ENCODE results near the gene RNF123. TPM values are rescaled to one million over a fixed set of nuclear protein-coding genes. Genes with fewer than 3 reads are reported as not detected.
A peak's percentile ranks its signal among the peaks of the same experiment; 100 is the strongest.

The RNF123 gene
- total and polyA plus RNA-seq, 4 donors = 22.2 to 45.0 (median 23.1) TPM

DNA sequence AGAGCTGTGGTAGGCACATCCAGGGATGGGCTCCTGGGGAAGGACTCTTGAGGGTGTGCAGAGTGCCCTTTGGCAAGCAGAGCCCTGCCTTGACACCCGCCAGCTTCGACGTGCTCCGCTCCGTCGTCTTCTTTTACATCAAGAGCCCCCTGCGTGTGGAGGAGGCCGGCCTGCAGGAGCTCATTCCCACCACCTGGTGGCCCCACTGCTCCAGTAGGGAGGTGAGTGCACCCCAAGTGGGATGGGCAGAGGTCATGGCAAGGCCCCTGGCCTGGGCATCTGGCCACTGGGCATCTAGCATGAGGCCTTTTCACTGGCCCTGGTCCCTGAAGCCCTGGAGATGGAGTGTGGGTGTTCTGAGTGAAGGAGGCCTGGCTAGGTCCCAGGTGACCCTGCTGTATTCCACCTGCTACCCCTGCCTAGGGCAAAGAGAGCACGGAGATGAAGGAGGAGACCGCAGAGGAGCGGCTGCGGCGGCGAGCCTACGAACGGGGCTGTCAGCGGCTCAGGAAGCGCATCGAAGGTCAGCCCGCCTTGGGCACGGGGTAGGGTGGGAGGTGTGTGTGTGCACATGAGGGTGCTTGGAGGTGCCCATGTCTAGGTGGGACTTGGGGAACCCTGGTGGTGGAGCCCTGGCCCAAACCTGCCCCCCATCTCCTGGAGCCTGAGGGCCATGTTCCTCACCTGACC, 12.2 kb downstream of the RNF123 start:
- peaks cover 0 to 5% (median 0%) of the 10 kb centered on the region in 5 donors for H3K4me1 ChIP-seq (ENCODE audit: control insufficient read depth in 5 of 5, insufficient read depth in 5 of 5, low read length in 5 of 5)
- no peaks in the 10 kb centered on the region for H3K27me3 ChIP-seq (ENCODE audit: control insufficient read depth in 3 of 3, insufficient read depth in 3 of 3, low read length in 2 of 3)
- no peak overlapping the region for H3K9ac ChIP-seq (ENCODE audit: insufficient read depth in 1 of 2, low read length in 2 of 2)
- no peak for DNase-seq
- no peak overlapping the region for H3K27ac ChIP-seq (ENCODE audit: low read depth in 1 of 2, low read length in 1 of 2)
- TF ChIP-seq, protein P1, sequence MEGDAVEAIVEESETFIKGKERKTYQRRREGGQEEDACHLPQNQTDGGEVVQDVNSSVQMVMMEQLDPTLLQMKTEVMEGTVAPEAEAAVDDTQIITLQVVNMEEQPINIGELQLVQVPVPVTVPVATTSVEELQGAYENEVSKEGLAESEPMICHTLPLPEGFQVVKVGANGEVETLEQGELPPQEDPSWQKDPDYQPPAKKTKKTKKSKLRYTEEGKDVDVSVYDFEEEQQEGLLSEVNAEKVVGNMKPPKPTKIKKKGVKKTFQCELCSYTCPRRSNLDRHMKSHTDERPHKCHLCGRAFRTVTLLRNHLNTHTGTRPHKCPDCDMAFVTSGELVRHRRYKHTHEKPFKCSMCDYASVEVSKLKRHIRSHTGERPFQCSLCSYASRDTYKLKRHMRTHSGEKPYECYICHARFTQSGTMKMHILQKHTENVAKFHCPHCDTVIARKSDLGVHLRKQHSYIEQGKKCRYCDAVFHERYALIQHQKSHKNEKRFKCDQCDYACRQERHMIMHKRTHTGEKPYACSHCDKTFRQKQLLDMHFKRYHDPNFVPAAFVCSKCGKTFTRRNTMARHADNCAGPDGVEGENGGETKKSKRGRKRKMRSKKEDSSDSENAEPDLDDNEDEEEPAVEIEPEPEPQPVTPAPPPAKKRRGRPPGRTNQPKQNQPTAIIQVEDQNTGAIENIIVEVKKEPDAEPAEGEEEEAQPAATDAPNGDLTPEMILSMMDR (IDR thresholded peaks at IDR 0.05; ENCODE audit: control extremely low read depth, extremely low read depth) = no peak
- WGBS, 2 donors = 86 to 90% methylated on average over 21 of the region's 21 CpGs
- no peak overlapping the region for H3K4me3 ChIP-seq
- H3K9me3 ChIP-seq (ENCODE audit: control insufficient read depth in 4 of 4, insufficient read depth in 3 of 4, low read length in 3 of 4) = no peaks in the 10 kb centered on the region
- peaks cover 0 to 63% (median 27%) of the 10 kb centered on the region in 4 donors for H3K36me3 ChIP-seq (ENCODE audit: control insufficient read depth in 4 of 4, insufficient read depth in 4 of 4, low read length in 4 of 4)
- ATAC-seq (ENCODE audit: insufficient read depth, low FRiP score) = no peak

DNA sequence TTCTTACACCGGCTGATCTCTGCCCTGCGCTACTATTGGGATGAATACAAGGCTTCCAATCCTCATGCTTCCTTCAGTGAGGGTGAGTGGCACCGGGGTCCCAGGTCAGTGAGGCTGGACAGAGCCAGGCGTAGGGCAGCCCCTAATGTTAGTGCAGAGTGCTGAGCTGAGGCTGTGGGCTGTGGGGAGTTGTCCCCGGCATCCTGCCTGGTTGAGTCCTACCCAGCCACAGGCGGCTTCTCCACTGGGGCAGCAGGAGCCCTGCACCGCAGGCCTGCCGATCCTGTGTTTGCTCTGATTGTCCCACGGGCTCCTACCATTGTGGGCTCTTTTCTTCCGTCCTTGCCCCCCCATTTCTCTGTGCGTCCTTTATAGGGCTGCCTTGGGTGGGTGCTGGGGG, 13.3 kb downstream of the RNF123 start:
- Histone ChIP-seq H3K27ac (ENCODE audit: low read depth in 1 of 2, low read length in 1 of 2) (no peak overlapping the region), H3K9ac (ENCODE audit: insufficient read depth in 1 of 2, low read length in 2 of 2) (no peak overlapping the region), H3K4me1 (ENCODE audit: control insufficient read depth in 5 of 5, insufficient read depth in 5 of 5, low read length in 5 of 5) (peaks cover 0 to 5% (median 0%) of the 10 kb centered on the region in 5 donors), H3K4me3 (no peak overlapping the region), H3K27me3 (ENCODE audit: control insufficient read depth in 3 of 3, insufficient read depth in 3 of 3, low read length in 2 of 3) (no peaks in the 10 kb centered on the region), H3K9me3 (ENCODE audit: control insufficient read depth in 4 of 4, insufficient read depth in 3 of 4, low read length in 3 of 4) (no peaks in the 10 kb centered on the region), H3K36me3 (ENCODE audit: control insufficient read depth in 4 of 4, insufficient read depth in 4 of 4, low read length in 4 of 4) (peaks cover 0 to 70% (median 29%) of the 10 kb centered on the region in 4 donors)
- ATAC-seq (ENCODE audit: insufficient read depth, low FRiP score) = no peak
- WGBS, 2 donors = 94 to 99% methylated on average over 11 of the region's 11 CpGs
- TF ChIP-seq, protein P1 (IDR thresholded peaks at IDR 0.05; ENCODE audit: control extremely low read depth, extremely low read depth) = no peak
- no peak for DNase-seq

DNA sequence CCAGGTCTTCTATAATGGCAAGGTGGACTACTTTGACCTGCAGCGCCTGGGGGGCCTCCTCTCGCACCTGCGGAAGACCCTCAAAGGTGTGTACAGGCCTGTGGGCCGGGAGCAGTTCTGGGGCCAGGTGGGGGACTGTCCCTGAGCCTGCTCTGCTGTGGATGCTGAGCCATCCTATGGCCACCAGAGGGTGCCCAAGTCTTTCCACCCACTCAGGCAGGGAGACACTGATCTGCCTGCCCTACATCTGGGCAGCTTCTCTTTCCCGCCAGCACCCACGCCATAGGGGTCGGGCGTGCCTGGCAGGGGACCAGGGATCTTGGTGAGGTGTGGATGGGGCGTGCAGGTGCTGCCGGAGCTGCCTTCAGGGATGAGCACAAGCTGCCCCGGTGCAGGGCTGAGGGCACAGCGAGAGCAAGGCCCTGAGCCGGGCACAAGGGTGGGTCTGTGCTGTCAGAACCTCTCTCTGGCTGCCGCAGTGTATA, 14.1 kb downstream of the RNF123 start:
- peak; percentile 56 to 65 (median 59) for DNase-seq
- peaks cover 0 to 5% (median 0%) of the 10 kb centered on the region in 5 donors for H3K4me1 ChIP-seq (ENCODE audit: control insufficient read depth in 5 of 5, insufficient read depth in 5 of 5, low read length in 5 of 5)

More for the DNA sequence above, 14.1 kb downstream of the RNF123 start:
- no peak overlapping the region for H3K27ac ChIP-seq (ENCODE audit: low read depth in 1 of 2, low read length in 1 of 2)
- H3K9ac ChIP-seq (ENCODE audit: insufficient read depth in 1 of 2, low read length in 2 of 2) = no peak overlapping the region
- WGBS, 2 donors = 53 to 61% methylated on average over 14 of the region's 14 CpGs
- TF ChIP-seq, protein P1 (IDR thresholded peaks at IDR 0.05; ENCODE audit: control extremely low read depth, extremely low read depth) = peak; percentile 65
- peak; percentile 44 for ATAC-seq (ENCODE audit: insufficient read depth, low FRiP score)
- peaks cover 0 to 70% (median 24%) of the 10 kb centered on the region in 4 donors for H3K36me3 ChIP-seq (ENCODE audit: control insufficient read depth in 4 of 4, insufficient read depth in 4 of 4, low read length in 4 of 4)
- no peak overlapping the region for H3K4me3 ChIP-seq
- no peaks in the 10 kb centered on the region for H3K27me3 ChIP-seq (ENCODE audit: control insufficient read depth in 3 of 3, insufficient read depth in 3 of 3, low read length in 2 of 3)
- no peaks in the 10 kb centered on the region for H3K9me3 ChIP-seq (ENCODE audit: control insufficient read depth in 4 of 4, insufficient read depth in 3 of 4, low read length in 3 of 4)
